Epidermal melanocyte (primary cell): ENCODE data around the gene MEIOSIN.
A peak's percentile ranks its signal among the peaks of the same experiment; 100 is the strongest.

Source experiments
- DNase-seq: peaks from one replicate; pipeline ENCODE4 v3.0.0; 2011; ENCODE audit warnings: low spot score; ENCODE audit not compliant: insufficient read length

MEIOSIN gene

DNA sequence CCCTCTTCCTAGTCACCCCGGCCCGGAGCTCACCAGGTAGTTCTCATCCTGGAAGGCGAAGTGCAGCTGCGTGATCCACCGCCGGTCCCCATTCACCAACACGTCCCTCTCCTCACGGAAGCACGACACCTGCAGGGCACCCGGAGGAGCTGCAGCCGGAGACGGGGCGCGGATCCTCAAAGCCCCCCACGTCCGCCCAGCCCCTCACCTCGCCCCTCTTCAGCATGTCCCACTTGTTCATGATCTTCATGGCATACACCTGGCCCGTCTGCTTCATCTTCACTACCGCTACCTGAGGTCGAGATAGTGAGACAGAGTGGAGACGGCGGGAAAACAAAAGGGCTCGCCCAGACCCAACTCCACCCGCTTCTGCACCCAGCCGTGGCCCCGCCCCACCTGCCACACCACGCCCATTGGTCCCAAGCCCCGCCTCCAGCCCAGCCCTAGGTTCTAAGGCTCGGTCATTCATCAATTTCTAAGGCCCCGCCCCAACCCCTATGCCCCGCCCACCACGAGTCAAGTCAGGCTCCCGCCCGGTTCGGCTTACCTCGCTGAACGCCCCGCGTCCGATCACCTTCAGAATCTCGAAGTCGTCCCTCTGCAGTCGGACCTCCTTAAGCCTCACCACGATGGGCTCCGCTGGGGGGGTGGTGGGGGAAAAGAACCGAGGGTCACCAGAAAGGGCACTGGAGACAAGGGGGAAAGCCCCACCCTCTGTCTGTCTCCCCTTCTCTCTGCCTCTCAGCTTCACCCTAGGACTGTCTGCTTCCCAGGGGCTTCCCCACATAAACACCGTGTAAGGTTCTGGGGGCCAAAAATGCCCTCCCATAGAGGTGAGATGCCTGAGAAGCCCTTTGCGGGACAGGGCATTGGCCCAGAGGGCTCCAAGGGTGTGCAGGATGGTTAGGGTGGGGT lies 46.2 kb downstream of the MEIOSIN start:
- no peak for DNase-seq

DNA sequence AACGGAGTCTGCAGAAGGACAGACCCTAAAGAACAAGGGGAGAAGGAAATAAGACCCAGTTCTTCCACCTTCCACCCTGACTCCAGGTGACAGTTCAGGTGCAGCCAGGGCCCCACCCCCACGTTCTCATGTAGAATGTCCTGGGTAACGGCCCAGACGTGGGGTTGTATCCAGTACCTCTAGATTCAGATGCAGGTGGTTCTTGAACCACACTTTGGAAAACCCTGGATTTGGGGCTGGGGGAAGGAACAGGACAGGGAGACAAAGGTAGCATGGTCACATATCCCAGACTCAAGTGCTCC lies 46.9 kb downstream of the MEIOSIN start:
- no peak for DNase-seq

GRCh38 chr19:45780448-45781213 lies 47.4 kb downstream of the MEIOSIN start:
- no peak for DNase-seq

DNA sequence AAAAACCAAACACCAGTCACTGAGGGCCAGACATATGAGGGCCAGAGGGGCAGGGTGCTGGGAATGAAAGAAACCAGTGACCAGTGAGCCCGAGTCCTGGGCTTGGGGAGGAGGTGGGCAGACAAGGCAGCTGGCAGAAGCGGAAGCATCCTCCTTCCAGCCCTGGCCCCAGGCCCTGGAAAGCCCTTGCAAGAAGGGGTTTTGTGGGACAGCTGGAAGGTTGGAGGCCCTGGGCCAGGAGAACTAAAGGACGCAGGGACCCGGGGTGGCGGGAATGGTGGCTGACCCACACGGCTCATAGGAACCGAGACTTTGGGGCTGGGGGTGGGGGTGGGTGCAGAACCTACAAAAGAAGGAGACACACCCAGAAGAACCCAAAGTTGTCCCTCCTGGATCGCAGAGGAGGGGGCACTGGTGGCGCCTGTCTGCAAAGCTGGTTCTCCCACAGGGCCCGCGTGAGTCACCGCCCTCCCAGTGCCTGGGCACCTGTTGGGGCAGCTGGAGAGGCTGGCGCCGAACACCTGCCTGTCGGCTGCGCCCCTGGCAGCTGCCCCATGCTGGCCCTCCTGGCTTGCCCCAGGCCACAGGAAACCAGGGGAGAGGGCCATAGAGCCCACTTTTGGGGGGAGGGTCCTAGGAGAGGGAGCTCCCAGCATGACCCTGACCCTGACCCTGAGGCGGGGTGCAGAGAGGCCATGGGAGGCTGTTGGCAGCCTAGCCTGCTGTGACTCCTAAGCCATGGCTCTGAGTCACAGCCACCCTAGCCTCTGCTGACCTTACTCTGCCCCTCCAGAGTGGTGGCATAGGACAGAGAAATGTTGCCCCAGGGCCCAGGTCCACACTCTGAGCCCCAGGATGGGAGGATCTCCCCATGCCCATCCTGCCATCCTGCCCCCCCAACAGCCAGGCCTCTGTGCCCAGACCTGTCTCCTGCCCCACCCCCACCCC lies 48.2 kb downstream of the MEIOSIN start:
- no peak for DNase-seq

DNA sequence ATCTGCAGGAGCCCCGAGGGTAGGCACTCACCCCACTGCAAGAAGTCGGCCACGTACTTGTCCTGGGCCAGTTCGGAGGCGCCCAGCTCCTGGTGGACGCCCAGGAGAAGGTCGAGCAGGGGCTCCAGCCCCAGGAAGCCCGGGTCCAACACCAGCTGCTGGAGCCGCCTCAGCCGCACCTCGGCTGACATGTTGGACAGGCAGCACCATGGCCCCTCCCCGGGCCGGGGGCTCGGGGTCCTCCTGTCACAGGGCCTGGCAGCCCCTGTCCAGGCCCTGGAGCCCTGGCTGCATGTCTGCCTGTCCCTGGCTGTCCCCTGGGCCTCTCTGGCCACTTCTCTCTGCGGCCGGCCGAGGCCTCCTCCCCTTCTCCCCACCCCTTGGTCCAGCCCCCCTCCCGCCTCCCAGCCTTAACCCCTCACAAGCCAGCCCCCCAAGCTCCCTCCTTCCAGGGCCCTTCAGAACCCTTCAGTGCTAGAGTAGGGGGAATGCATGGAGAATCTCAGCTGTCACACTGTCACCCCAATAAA lies 49.0 kb downstream of the MEIOSIN start, which contains the start of gene DMPK:
Gene DMPK, minus strand, starts transcription at position 329 of the 530 bp plus-strand sequence. Its CDS starts 138 bp downstream, at position 191.
- DNase-seq, result no peak

DNA sequence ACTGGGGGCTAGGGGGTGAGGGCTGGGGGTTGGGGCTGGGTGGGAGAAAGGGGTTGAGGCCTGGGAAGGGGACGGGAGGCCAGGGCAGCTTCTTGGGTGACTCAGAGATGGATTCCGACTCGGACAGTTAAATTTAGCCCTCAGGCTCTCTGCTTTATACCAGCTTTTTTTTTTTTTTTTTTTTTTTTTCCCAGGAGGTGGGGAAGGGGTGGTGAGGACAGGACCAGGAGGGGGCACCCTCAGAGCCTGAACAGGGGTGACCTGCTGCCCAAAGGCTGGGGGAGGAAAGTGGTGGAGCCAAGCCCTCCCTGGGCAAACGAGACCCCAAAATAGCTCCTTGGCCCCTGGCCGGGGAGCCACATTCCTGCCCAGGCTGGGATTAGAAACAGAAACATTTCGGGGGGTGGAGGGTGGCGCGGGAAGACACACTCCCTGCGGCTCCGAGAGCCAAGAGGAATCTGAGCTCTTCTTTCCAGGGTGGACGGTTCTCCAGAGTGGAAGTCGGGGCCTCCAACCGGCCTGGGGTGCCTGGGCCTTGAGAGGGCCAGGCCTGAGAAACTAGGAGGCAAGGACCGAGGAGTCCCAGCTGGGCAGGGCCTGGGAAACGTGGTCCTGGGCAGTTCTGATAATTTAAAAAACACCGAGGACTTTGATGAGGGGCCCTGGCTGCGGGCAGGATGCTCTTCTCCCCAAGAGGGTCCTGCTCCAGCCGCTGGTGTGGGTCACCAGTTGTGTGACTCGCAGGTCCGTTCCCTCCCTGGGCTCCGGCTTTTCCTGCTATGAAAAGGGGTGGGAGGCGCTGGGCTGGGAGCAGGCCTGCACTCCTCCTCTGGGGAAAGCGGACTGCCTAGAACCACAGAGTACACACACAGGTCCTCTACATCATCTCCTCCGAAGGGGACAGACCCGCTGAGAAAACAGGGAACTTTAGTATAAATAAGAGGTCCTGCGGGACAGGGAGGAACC lies 49.9 kb downstream of the MEIOSIN start:
- peak; percentile 87 for DNase-seq

DNA sequence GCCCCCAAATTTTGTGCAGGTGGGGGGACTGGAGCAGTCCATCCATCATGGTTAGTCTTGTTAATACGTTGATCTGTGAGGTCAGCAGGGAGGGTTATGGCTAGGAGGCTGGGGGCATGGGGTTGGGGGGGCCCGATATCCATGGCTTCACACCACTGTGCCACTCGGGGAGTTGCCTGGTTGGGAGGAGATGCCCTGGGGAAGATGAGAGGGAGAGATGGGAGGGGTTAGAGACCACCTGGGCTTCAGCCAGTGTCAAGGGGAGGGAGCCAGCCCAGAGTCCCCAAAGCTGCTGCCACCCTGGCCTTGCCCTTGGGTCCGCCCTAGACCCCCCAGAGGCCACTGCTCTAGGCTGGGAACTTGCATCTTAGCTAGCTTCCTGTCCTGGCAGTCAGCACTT lies 50.9 kb downstream of the MEIOSIN start:
- DNase-seq, result no peak

DNA sequence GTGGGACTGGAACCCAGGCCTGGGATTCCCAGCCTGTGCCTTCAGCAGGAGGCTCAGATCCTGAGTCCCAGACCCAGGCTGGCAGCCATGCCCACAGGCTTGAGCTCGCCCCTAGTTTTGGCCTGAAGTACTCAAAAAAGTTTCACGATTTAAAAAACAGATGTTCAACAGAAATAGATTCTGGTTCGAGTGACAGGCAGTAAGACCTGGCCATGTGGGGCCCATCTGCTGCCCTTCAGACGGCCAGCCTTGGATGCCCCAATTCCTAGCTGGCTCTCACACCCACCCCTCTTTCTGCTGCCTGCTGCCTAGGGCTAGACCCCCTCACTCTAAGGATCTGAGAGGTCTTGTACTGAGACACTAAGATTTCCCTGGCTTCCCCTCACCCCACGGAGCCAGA lies 51.9 kb downstream of the MEIOSIN start:
- DNase-seq, result peak; percentile 75

GRCh38 chr19:45785781-45786532 lies 52.7 kb downstream of the MEIOSIN start:
- no peak for DNase-seq

GRCh38 chr19:45786533-45786894 lies 53.3 kb downstream of the MEIOSIN start:
- DNase-seq, result no peak

DNA sequence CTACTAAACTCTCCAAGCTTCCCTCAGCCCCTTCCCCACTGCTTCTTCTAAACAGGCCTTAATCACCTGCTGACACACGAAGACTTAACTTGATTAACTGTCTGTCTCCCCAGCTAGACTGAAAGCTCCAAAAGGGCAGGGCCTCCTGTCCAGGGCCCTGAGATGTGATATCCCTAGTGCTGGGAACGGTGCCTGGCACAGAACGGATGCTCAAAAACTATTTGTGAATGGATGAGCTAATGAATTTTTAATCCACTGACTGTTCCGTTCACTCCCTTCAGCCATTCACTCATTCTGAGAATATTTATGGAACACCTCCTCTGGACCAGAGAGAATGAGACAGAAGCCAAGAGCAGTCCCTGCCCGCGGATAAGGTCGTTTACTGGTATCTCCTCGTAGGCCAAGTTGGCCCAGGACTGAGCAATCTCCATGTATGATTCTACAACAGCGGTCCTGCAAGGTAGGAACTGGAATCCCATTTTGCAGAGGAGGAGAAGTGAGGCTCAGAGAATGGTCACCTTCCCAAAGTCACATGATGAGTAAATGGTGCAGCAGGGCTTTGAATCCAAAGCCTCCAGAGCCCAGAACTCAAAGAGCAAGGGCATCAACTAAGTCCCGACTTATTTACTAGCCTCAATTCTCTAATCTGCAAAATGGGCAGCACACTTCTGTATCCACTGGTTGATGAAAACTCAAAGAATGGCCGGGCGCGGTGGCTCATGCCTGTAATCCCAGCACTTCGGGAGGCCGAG lies 56.0 kb downstream of the MEIOSIN start:
- no peak for DNase-seq

DNA sequence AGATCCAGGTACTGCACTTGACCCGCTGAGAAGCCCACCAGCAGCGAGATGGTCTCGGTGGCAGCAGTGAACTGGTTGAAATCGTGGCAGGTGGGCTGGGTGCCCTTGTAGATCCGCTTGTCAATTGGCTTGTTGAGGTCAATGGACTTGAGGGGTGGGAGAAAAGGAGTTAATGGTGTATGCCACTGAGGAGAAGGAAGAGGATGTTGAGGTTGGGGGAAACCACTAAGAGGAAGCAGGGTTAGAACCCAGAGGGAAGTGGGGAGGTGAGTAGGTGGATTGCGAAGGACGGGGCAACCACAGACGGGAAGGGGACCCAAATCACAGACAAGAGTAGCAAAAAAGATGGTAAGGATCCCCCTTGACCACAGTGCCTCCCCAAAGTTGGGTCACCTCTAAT lies 57.7 kb downstream of the MEIOSIN start:
- no peak for DNase-seq

GRCh38 chr19:45791744-45792469 lies 58.7 kb downstream of the MEIOSIN start:
- no peak for DNase-seq

DNA sequence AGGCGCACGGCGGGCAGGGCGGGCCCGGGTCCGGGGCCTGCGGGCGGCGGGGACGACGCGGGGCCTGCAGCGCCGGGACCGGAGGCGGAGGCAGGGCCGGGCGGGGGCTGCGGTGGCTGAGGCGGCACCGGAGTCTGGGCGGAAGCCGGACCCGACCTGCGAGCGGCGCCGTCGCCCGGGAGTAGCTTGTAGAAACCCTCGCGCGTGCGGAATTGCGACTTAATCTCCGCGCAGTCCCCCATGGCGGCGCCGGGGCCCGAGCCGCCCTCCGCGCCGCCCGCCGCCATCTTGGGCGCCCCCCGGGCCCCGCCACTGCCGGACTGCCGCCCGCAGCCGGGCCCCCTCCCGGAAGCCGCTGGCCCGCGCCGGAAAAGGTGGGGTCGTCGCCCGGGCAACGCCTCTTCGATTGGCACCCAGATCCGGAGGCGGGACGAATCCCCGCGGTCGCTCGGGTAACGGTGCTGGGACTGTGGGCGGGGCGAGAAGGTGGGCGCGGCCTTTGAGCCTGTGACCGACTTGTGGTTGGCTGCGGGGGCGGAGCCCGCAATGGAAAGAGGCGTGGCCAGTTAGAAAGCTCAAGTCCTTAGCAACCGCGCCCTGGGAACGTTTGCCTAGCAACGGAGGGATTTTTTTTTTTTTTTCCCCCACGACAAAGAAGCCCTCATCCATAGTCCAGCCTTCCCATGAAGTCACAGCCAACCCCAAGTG lies 59.4 kb downstream of the MEIOSIN start, which contains the start of gene DMWD:
Gene DMWD, minus strand, starts transcription at position 376 of the 708 bp plus-strand sequence. Its CDS starts 89 bp downstream, at position 287.
- peak; percentile 94 for DNase-seq

GRCh38 chr19:45793178-45793564 lies 59.9 kb downstream of the MEIOSIN start:
- DNase-seq, result no peak

DNA sequence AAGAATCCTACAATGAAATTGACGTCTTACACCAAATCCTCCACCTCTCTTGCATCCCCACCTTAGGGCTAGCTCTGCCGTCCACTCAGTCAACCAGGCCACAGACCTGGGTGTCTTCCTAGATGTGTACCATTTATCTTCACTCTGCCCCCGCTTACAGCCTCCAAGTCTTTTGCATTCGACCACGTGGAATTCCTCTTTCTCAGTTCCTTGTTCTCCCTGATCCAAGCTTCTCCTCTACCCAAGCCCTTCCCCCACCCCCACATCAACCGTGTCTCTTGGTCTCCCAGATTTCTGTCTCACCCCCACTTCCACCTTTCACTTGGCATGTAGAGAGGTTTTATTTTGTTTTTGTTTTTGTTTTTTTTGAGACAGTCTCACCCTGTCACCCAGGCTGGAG lies 60.6 kb downstream of the MEIOSIN start:
- no peak for DNase-seq

- DNase-seq, result no peak
These were observed 61.4 kb downstream of the MEIOSIN start for GRCh38 chr19:45794627-45795026.
